Osteocyte (in vitro differentiated cells): ENCODE measurements around the gene TRIM14. TPM values are rescaled to one million over a fixed set of nuclear protein-coding genes. Genes with fewer than 3 reads are reported as not detected.
"Not testable (repeated sequence)": the region's sequence is repeated elsewhere in the genome, so short reads cannot be mapped to it uniquely, and the experiment has no call there.

ENCODE experiments used
- DNase-seq: peaks from one replicate; pipeline ENCODE4 v3.0.0; 2021; ENCODE audit warnings: mixed read lengths; ENCODE audit not compliant: unreplicated experiment; ENCODE audit errors: extremely low spot score
- H3K27ac Mint-ChIP-seq: one replicate; pipeline ENCODE4 v1.8.0; 2021; ENCODE audit warnings: mild to moderate bottlenecking, mixed read lengths; ENCODE audit not compliant: unreplicated experiment
- H3K27me3 Mint-ChIP-seq: one replicate; pipeline ENCODE4 v1.8.0; 2021; ENCODE audit warnings: mixed read lengths; ENCODE audit not compliant: unreplicated experiment
- H3K36me3 Mint-ChIP-seq: one replicate; pipeline ENCODE4 v1.8.0; 2021; ENCODE audit warnings: mixed read lengths; ENCODE audit not compliant: unreplicated experiment
- H3K4me1 Mint-ChIP-seq: one replicate; pipeline ENCODE4 v1.8.0; 2021; ENCODE audit warnings: mixed read lengths; ENCODE audit not compliant: unreplicated experiment
- H3K4me3 Mint-ChIP-seq: one replicate; pipeline ENCODE4 v1.8.0; 2021; ENCODE audit warnings: mild to moderate bottlenecking, moderate library complexity, mixed read lengths; ENCODE audit not compliant: unreplicated experiment
- H3K9me3 Mint-ChIP-seq: one replicate; pipeline ENCODE4 v1.8.0; 2021; ENCODE audit warnings: mixed read lengths; ENCODE audit not compliant: unreplicated experiment
- CTCF ChIP-seq: fragments of 200-600 bp; sonication (generic); IDR thresholded peaks from 2 replicates; pipeline ENCODE4 v1.5.0; 2021; ENCODE audit warnings: antibody characterized with exemption, mild to moderate bottlenecking, moderate library complexity
- total RNA-seq: library from RNA; stranded (reverse); gene quantifications from 2 replicates; pipeline ENCODE4 v1.2.1, GENCODE V29; 2021

The TRIM14 gene
- total RNA-seq, 1 donor from 2014 or later = 0.48 TPM

GRCh38 chr9:98031169-98031568, 87.9 kb downstream of the TRIM14 start:
- H3K4me1 Mint-ChIP-seq = peaks cover 20% of the 10 kb centered on the region
- DNase-seq = no peak
- no peaks in the 10 kb centered on the region for H3K9me3 Mint-ChIP-seq
- no peaks in the 10 kb centered on the region for H3K36me3 Mint-ChIP-seq
- no peak overlapping the region for H3K27ac Mint-ChIP-seq
- H3K27me3 Mint-ChIP-seq = no peaks in the 10 kb centered on the region
- H3K4me3 Mint-ChIP-seq = no peak overlapping the region
- no peak for TF ChIP-seq CTCF

DNA sequence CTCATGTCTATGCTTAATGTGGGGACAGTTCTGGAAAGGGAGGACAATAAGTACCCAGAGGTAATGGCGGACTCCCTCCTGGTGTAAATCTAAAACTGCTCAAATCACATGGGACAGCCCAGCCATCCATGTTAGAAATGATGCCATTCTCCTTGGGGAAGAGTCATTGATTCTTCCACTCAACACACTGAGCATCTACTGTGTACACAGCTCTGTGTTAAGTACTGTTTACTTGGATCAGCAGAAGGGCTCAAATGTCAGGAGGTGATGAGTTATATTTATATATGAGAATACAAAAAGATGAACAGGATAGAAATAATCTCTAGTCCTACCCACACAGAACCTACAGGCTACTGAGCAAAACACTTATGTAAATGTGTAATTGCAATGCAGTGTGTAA, 94.3 kb downstream of the TRIM14 start:
- Mint-ChIP-seq H3K4me3 (no peak overlapping the region), H3K27me3 (no peaks in the 10 kb centered on the region), H3K27ac (peak overlapping the region; percentile 36), H3K9me3 (no peaks in the 10 kb centered on the region), H3K36me3 (peaks cover 11% of the 10 kb centered on the region), H3K4me1 (no peaks in the 10 kb centered on the region)
- DNase-seq = no peak
- TF ChIP-seq CTCF = no peak

DNA sequence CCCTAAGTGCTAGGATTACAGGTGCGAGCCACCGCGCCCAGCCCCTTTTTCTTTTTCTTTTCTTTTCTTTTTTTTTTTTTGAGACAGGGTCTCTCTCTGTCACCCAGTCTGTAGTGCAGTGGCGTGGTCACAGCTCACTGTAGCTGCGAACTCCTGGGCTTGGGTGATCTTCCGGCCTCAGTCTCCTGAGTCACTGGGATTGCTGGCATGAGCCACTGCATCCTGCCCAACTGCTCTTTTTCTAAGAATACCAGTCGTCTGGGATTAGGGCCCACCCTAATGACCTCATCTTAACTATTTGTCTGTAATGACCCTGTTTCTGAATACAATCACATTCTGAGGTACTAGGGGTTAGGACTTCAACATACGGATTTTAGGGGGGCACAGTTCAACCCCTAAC, 96.6 kb downstream of the TRIM14 start:
- H3K4me1 Mint-ChIP-seq = no peaks in the 10 kb centered on the region
- no peaks in the 10 kb centered on the region for H3K9me3 Mint-ChIP-seq
- H3K36me3 Mint-ChIP-seq = peaks cover 20% of the 10 kb centered on the region
- H3K4me3 Mint-ChIP-seq = no peak overlapping the region
- no peak overlapping the region for H3K27ac Mint-ChIP-seq
- no peak for TF ChIP-seq CTCF
- no peak for DNase-seq
- no peaks in the 10 kb centered on the region for H3K27me3 Mint-ChIP-seq

DNA sequence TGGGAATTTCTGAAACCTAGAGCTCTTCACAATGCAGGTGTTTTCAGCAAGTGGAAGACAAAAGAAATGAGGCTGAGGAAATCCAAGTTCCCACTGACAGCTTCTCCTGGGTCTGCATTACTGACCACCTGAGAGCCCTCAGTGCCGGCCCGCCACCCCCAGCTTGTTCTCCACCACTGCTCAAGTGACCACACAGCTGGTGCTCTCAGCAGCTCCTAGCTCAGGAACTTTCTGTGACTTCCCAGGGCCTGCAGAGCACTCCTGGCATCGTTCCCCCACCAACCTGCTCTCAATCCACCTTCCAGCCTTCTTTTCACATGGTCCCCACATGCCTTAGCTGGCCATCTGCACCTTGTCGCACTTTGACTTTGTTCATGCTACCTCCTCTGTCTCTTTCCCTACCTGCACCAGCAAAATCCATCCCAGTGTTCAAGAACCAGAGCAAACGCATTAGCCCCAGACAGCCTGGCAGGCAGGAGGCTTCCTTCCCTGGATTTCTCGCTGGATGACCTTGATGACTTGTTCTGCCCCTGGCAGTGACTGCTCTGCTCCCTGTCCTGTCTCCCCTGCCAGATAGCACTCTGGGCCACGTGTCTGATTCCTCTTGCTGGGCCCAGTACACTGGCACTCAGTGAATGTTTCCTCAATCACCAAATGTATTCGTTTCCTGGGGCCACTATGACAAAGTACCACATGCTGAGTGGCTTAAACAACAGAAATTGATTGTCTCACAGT, 97.5 kb downstream of the TRIM14 start:
- no peaks in the 10 kb centered on the region for H3K4me1 Mint-ChIP-seq
- peaks cover 27% of the 10 kb centered on the region for H3K36me3 Mint-ChIP-seq
- H3K9me3 Mint-ChIP-seq = no peaks in the 10 kb centered on the region
- no peak for TF ChIP-seq CTCF
- no peak overlapping the region for H3K27ac Mint-ChIP-seq
- no peak overlapping the region for H3K4me3 Mint-ChIP-seq
- peak; percentile 78 for DNase-seq
- H3K27me3 Mint-ChIP-seq = no peaks in the 10 kb centered on the region

GRCh38 chr9:98020476-98021145, 98.4 kb downstream of the TRIM14 start:
- no peaks in the 10 kb centered on the region for H3K9me3 Mint-ChIP-seq
- H3K36me3 Mint-ChIP-seq = peaks cover 33% of the 10 kb centered on the region
- H3K27me3 Mint-ChIP-seq = no peaks in the 10 kb centered on the region
- no peaks in the 10 kb centered on the region for H3K4me1 Mint-ChIP-seq
- peak; percentile 63 for DNase-seq
- H3K4me3 Mint-ChIP-seq = no peak overlapping the region
- no peak for TF ChIP-seq CTCF
- no peak overlapping the region for H3K27ac Mint-ChIP-seq

DNA sequence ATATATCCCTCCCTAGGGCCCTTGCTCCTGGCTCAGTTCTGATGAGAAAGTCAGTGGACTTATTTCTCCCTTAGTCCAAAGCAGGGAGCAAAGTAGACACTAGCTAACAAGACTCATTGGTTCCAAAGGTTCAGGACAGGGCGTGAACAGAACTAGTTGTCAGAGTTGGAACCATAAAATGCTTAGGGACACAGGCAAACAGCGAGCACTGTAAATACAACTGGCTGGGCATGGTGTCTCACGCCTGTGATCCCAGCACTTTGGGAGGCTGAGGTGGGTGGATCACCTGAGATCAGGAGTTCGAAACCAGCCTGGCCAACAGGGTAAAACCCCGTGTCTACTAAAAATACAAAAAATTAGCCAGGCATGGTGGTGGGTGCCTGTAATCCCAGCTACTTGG, 99.2 kb downstream of the TRIM14 start:
- H3K4me3 Mint-ChIP-seq = not testable (repeated sequence)
- H3K36me3 Mint-ChIP-seq = peaks cover 39% of the 10 kb centered on the region

More for the DNA sequence above, 99.2 kb downstream of the TRIM14 start:
- peak; percentile 51 for DNase-seq
- not testable (repeated sequence) for H3K9me3 Mint-ChIP-seq, H3K27ac Mint-ChIP-seq, H3K27me3 Mint-ChIP-seq, H3K4me1 Mint-ChIP-seq
